GM12891 (cell line): ENCODE measurements around the gene EBF3. TPM values are rescaled to one million over a fixed set of nuclear protein-coding genes. Genes with fewer than 3 reads are reported as not detected.

Experiments used
- DNase-seq: peaks from one replicate; pipeline ENCODE4 v3.0.0; 2011; ENCODE audit warnings: low spot score; ENCODE audit not compliant: insufficient read length
- FAIRE-seq: peaks from 2 replicates; lab custom pipeline; 2011; peaks lifted over from hg19 to GRCh38; lab: Jason Lieb, UNC
- PAX5 ChIP-seq: IDR thresholded peaks from 2 replicates; pipeline ENCODE4 v1.6.1; 2011; ENCODE audit warnings: low read length, moderate library complexity, mild to moderate bottlenecking; ENCODE audit not compliant: insufficient read depth, severe bottlenecking
- POLR2A ChIP-seq: IDR thresholded peaks from 2 replicates; pipeline ENCODE4 v1.6.1; 2011; ENCODE audit warnings: low read depth, low read length, control low read depth
- POLR2AphosphoS5 ChIP-seq: IDR thresholded peaks from 2 replicates; pipeline ENCODE4 v1.6.1; 2011; ENCODE audit warnings: low read depth, low read length, control low read depth
- POU2F2 ChIP-seq: IDR thresholded peaks from 2 replicates; pipeline ENCODE4 v1.6.1; 2011; ENCODE audit warnings: low read depth, mild to moderate bottlenecking, control low read depth, low read length, moderate library complexity
- SPI1 ChIP-seq: IDR thresholded peaks from 2 replicates; pipeline ENCODE4 v1.6.1; 2011; ENCODE audit warnings: low read depth, low read length, control low read depth
- TAF1 ChIP-seq: IDR thresholded peaks from 2 replicates; pipeline ENCODE4 v1.6.1; 2011; ENCODE audit warnings: low read depth, low read length, control low read depth
- polyA plus RNA-seq: library from polyadenylated mRNA; unstranded; fragments of >200 nt; gene quantifications from one replicate; pipeline ENCODE4 v1.2.1, GENCODE V29; 2012; ENCODE audit warnings: low read depth, missing spikeins, inconsistent platforms; ENCODE audit not compliant: missing spikeins

Gene EBF3, protein sequence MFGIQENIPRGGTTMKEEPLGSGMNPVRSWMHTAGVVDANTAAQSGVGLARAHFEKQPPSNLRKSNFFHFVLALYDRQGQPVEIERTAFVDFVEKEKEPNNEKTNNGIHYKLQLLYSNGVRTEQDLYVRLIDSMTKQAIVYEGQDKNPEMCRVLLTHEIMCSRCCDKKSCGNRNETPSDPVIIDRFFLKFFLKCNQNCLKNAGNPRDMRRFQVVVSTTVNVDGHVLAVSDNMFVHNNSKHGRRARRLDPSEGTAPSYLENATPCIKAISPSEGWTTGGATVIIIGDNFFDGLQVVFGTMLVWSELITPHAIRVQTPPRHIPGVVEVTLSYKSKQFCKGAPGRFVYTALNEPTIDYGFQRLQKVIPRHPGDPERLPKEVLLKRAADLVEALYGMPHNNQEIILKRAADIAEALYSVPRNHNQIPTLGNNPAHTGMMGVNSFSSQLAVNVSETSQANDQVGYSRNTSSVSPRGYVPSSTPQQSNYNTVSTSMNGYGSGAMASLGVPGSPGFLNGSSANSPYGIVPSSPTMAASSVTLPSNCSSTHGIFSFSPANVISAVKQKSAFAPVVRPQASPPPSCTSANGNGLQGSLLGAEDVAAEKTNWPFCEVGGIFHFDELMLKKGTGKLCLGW
- polyA plus RNA-seq: not detected

DNA sequence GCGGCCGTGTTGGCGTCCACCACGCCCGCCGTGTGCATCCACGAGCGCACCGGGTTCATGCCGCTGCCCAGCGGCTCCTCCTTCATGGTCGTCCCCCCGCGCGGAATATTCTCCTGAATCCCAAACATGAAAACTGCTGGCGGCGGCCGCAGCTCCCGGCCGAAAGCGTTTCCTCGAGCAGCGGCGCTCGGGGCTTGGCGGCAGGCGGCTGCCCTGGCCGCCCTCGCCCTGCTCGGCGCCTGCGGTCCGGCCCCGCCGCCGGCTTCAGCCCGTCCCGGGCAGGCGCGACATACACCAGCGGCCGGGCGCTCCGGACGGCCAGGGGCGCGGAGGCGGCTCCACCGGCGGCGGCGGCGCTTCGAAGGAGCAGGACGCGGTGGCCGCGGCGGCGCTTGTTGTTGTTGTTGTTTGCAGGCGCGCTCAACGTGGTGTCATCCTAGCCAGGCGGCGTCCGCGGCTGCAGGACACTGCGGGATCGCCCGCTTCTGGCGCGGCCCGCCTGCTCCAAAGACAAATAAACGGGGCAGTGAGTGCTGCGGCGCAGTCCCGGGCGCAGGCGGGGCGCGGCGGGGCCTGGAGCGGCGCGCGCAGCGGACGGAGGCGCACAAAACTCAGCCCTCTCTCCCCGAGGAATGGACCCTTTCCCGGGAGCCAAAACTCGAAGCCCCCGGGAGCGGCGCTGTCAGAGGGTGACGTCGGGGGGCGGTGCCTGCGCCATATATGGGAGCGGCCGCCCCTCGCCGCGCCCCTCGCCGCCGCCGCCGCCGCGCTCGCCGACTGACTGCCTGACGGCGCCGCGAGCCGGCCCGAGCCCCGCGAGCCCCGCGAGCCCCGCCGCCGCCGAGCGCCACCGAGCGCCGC lies at the start of gene EBF3:
Gene EBF3, minus strand, starts transcription at position 634 of the 861 bp plus-strand sequence. Its CDS starts 506 bp downstream, at position 128.
- no peak for FAIRE-seq
- TF ChIP-seq SPI1 (no peak), PAX5 (no peak), POLR2AphosphoS5 (no peak), TAF1 (no peak), POLR2A (no peak)
- no peak for DNase-seq

DNA sequence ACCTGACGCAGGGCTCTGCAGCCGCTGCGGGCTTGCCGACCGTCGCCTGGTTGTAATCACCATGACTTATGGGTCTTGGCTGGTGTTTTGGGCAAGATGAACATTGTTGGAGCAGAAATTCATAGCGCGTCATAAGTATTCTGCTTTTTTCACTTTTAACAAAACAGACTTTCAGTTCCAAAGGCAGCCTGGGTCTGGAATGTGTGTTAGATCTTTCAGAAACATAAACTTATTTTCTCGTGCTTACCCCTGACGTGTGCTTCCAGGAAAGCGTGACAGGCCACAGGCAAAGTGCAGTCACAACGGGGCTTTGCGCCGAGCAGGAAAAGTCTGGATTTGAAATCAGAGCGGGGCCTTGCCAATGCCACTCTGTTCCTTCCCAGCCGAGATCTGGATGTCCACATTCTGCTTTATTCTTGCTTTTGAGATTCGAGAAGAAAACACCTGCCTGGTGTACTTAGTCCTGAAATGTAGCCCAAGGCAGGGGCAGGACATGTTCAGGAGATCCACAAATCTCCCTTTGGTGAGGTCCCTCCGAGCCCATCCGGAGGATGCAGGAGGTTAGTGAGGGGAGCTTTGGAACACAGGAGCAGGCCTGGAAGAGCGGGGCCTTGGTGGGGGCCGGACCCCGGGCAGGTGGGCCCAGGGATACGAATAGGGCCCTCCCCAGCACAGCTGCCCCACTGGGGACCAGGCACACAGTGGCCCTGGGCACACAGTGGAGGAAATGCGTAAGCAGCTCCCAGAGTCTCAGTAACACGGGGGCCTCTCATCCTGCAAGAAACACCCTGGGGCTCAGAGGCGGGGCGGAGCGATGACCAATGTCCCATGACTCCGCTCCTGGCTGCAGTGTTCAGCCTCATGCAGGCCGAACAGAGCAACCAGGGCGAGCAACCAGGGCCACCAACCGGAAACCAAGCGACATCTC lies 49.5 kb upstream of the EBF3 start:
- TF ChIP-seq POLR2AphosphoS5 (no peak), POLR2A (no peak), PAX5 (no peak), TAF1 (no peak), SPI1 (no peak), POU2F2 (no peak)
- FAIRE-seq (no peak), DNase-seq (no peak)

DNA sequence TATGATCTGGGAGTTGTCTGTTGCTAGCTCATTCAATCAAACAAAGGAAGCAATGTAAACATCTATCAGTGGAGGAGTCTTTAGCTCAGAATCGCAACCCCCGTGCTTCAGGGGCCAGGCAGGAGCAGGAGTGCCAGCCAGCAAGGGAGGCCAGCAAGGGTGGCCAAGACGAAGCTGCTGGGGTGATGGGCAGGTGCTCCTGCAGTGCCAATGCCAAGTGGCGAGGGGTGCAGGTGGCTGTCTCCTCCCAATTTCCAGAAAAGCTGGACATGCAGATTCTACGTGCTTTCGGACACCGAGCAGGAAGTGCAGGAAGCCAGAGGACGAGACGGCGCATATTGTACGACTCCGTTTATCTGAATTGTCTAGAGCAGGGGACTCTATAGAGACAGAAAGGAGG lies 48.1 kb upstream of the EBF3 start:
- FAIRE-seq (no peak), DNase-seq (no peak)
- TF ChIP-seq PAX5: no peak
- TF ChIP-seq POLR2A: no peak
- no peak for TF ChIP-seq SPI1
- no peak for TF ChIP-seq POLR2AphosphoS5
- no peak for TF ChIP-seq POU2F2
- no peak for TF ChIP-seq TAF1

DNA sequence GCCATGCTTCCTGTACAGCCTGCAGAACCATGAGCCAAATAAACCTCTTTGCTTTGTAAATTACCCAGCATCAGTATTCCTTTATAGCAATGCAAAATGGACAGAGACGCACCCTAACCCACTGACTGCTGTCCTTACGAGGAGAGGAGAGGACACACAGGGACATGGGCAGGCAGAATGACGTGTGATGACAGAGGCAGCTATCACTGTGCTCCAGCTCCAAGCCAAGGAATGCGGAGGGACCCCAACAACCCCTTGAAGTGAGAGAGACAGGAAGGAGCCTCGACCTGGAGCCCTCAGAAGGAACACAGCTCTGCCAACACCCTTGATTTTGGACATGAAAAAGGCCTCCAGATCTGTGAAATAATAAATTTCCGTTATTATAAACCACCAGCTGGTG lies 46.6 kb upstream of the EBF3 start:
- DNase-seq (no peak), FAIRE-seq (no peak)
- TF ChIP-seq TAF1: no peak
- TF ChIP-seq SPI1: no peak
- no peak for TF ChIP-seq POLR2A
- TF ChIP-seq POLR2AphosphoS5: no peak
- TF ChIP-seq PAX5: no peak
- TF ChIP-seq POU2F2: no peak

DNA sequence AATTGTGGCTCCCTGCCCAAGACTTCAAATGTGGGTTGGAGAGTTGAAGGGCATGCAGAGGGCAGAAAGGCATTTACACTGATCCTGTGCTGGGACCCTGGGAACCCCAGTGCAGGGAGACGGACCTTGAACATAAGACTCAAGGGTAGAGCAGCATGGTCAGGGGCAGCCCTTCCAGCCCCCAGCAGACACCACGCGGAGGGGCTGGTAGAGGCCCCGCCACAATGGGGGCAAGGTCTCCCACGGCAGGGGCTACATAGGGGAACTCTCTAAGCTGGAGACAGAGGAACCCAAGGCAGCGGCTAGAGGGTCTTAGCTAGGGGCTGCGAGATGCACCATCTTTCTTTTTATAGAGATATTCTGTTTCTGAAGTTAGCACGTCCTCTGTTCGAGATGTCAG lies 45.2 kb upstream of the EBF3 start:
- DNase-seq (no peak), FAIRE-seq (no peak)
- TF ChIP-seq POU2F2: no peak
- no peak for TF ChIP-seq TAF1
- TF ChIP-seq SPI1: no peak
- TF ChIP-seq POLR2AphosphoS5: no peak
- no peak for TF ChIP-seq PAX5
- no peak for TF ChIP-seq POLR2A

DNA sequence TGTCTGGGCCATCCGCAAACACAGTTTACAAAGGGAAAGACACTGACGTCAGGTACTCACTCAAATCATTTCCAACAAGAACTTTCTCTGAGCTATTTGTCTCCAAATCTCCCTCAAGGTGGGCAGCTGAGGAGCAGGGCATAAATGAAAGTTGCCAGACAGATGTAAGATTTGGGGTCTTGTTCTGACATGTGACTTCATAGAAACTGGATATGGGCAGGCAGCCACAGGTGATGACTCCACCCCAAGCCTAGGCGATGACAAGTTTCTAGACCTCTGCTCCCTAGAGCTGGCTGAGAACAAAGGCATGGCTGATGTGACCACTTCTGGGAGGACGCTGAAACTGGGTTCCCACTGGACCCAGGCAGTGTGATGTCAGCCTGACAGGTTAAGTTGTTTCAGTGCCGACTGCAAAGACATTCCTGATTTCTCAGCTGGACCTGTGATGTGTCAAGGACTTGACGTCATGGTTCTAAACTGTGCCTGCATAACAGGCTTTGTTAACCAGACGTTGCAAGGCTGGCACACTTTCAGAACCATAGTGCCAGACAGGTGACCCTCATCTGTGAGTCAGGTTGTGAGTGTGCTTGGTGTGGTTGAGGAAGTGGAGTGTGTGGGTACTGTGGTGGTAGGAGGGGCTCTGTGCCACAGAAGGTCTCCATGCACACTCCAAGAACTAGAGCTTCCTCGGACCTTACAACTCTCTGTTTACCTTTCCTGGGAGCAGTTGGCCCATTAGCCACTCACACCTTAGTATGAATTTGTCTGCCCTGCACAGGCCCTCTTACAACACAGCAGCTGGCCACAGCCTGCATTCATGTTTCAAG lies 39.9 kb upstream of the EBF3 start:
- FAIRE-seq (no peak), DNase-seq (no peak)
- TF ChIP-seq SPI1 (no peak), TAF1 (no peak), POLR2AphosphoS5 (no peak), POLR2A (no peak), PAX5 (no peak), POU2F2 (no peak)

DNA sequence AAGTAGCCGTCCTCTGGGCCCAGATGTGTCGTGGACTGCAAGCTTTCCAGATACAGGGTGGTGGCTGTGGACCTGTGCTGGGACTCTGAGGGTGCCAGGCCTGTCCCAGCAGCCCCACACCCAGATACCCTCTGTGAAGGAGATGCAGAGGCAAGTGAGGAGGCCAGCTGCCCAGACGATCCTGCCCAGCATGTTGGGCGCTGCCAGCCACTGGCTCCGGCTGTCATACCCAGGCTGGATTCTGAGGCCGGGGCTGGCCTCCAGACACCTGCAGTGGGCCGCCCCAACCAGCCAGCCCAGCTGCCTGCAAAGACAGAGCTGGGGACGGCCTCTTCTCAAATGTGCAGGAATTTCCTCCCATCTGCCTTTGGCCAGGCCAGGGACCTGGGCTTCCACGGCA lies 39.1 kb upstream of the EBF3 start:
- no peak for DNase-seq
- FAIRE-seq: no peak
- no peak for TF ChIP-seq POLR2A
- TF ChIP-seq PAX5: no peak
- TF ChIP-seq POU2F2: no peak
- TF ChIP-seq TAF1: no peak
- no peak for TF ChIP-seq SPI1
- no peak for TF ChIP-seq POLR2AphosphoS5

DNA sequence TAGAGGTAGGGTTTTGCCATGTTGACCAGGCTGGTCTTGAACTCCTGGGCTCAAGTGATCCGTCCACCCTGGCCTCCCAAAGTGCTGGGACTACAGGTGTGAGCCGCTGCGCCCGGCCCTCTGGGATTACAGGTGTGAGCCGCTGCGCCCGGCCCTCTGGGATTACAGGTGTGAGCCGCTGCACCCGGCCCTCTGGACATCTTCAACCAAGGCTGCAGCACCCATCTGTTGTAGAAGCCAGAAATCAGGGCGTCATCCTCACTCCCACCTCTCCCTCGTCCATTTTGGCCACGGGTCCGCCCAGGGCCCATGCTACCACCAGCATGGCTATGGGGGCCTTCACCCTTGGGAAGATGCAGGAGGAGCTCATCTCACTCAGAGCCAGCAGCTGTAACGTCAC lies 38.5 kb upstream of the EBF3 start:
- no peak for FAIRE-seq
- TF ChIP-seq PAX5 (no peak), POLR2AphosphoS5 (no peak), SPI1 (no peak), TAF1 (no peak), POU2F2 (no peak), POLR2A (no peak)
- no peak for DNase-seq
